IPS-18a (cell line): ENCODE measurements around the gene IDH3A.

Source experiments
- H3K27ac ChIP-seq: one replicate; pipeline ENCODE4 v1.5.1; 2013; ENCODE audit warnings: low read length
- H3K27me3 ChIP-seq: one replicate; pipeline ENCODE4 v1.6.1; 2013; ENCODE audit warnings: mild to moderate bottlenecking, low read length; ENCODE audit not compliant: control insufficient read depth, insufficient read depth
- H3K36me3 ChIP-seq: one replicate; pipeline ENCODE4 v1.6.1; 2013; ENCODE audit warnings: low read depth, low read length; ENCODE audit not compliant: control insufficient read depth
- H3K4me1 ChIP-seq: one replicate; pipeline ENCODE4 v1.6.1; 2013; ENCODE audit warnings: low read depth, low read length; ENCODE audit not compliant: control insufficient read depth
- H3K4me3 ChIP-seq: one replicate; pipeline ENCODE4 v1.5.1; 2013; ENCODE audit warnings: low read length
- H3K9ac ChIP-seq: one replicate; pipeline ENCODE4 v1.6.1; 2013; ENCODE audit warnings: mild to moderate bottlenecking, low read length, moderate library complexity
- H3K9me3 ChIP-seq: one replicate; pipeline ENCODE4 v1.6.1; 2013; ENCODE audit warnings: low read depth, low read length; ENCODE audit not compliant: control insufficient read depth

Gene IDH3A

DNA sequence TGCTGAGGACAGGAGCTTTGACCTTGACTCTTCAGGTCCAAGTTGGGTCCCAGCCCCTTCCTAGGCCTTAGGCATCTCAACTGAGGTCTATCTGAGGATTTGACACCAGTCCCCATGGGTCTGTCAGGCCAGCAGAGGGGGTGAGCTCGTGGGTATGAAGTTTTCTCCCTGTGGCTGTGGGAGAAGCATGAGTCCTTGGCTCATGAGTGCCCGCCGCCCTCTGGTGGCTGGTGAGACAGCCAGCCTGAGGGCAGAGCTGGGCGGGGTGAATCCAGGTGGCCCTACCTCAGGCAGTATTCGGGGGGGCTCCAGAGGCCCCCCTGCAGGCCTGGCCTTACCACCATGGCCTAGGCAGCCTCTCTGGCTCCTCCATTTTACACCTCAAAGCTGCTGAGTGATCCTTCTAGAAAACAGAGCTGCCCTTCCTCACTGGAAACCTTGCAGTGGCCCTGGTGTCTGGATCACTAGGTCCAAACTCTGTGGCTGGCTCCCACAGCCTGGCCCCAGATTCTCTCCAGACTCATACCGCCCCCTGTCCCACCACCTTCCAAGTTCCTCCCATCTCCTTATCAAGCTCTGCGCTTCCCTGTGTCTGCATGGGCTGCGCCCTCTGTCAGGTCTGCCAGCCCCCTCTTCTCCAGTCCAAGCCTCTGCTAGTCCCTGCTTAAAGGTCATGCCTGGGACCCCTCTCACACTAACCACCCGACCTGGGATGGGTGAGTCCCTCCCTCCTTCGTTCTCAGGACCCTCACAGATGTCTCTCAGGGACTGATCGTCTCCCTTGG is 40.7 kb upstream of the IDH3A start:
- Histone ChIP-seq H3K27ac (no peak overlapping the region), H3K9ac (no peak overlapping the region), H3K27me3 (no peaks in the 10 kb centered on the region), H3K4me1 (no peaks in the 10 kb centered on the region), H3K36me3 (no peaks in the 10 kb centered on the region), H3K4me3 (no peak overlapping the region), H3K9me3 (no peaks in the 10 kb centered on the region)

DNA sequence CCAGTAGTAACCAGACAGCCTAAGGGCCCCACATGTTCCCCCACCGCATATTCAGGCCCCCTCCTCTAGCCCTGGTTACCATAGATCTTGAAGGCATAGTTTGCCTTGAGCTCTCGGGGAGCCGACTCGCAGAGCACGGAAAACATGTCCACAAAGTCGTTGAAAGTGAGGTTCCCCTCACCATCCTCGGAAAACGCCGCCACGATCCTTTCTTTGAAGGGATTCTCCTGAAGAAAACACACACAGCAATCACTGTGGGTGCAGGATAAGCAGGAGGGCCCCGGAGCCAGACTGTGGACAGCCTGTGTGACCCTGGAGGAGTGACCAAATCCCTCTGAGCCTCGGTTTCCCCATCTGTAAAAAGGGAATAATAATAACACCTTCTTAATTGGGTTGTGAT is 40.0 kb upstream of the IDH3A start:
- no peaks in the 10 kb centered on the region for H3K27me3 ChIP-seq
- H3K4me3 ChIP-seq = no peak overlapping the region
- no peak overlapping the region for H3K27ac ChIP-seq
- no peaks in the 10 kb centered on the region for H3K36me3 ChIP-seq
- H3K4me1 ChIP-seq = peaks cover 4% of the 10 kb centered on the region
- no peaks in the 10 kb centered on the region for H3K9me3 ChIP-seq
- no peak overlapping the region for H3K9ac ChIP-seq

- no peaks in the 10 kb centered on the region for H3K9me3 ChIP-seq
- H3K9ac ChIP-seq = no peak overlapping the region
- peaks cover 4% of the 10 kb centered on the region for H3K4me1 ChIP-seq
- H3K27me3 ChIP-seq = no peaks in the 10 kb centered on the region
- no peak overlapping the region for H3K4me3 ChIP-seq
- H3K27ac ChIP-seq = no peak overlapping the region
- no peaks in the 10 kb centered on the region for H3K36me3 ChIP-seq
Observed at GRCh38 chr15:78110096-78110495, 39.1 kb upstream of the IDH3A start.

- no peak overlapping the region for H3K9ac ChIP-seq
- no peaks in the 10 kb centered on the region for H3K27me3 ChIP-seq
Observed at GRCh38 chr15:78110916-78111475, 38.2 kb upstream of the IDH3A start.

GRCh38 chr15:78111788-78112187 is 37.4 kb upstream of the IDH3A start:
- no peak overlapping the region for H3K27ac ChIP-seq
- H3K36me3 ChIP-seq = no peaks in the 10 kb centered on the region
- no peaks in the 10 kb centered on the region for H3K27me3 ChIP-seq
- H3K4me3 ChIP-seq = no peak overlapping the region
- H3K4me1 ChIP-seq = peaks cover 4% of the 10 kb centered on the region
- no peaks in the 10 kb centered on the region for H3K9me3 ChIP-seq
- no peak overlapping the region for H3K9ac ChIP-seq

More at GRCh38 chr15:78110916-78111475, 38.2 kb upstream of the IDH3A start:
- H3K9me3 ChIP-seq = no peaks in the 10 kb centered on the region
- H3K27ac ChIP-seq = no peak overlapping the region
- no peak overlapping the region for H3K4me3 ChIP-seq
- peaks cover 4% of the 10 kb centered on the region for H3K4me1 ChIP-seq
- H3K36me3 ChIP-seq = no peaks in the 10 kb centered on the region

GRCh38 chr15:78112551-78112950 is 36.6 kb upstream of the IDH3A start:
- no peaks in the 10 kb centered on the region for H3K36me3 ChIP-seq
- no peaks in the 10 kb centered on the region for H3K9me3 ChIP-seq
- H3K4me1 ChIP-seq = peaks cover 4% of the 10 kb centered on the region
- no peak overlapping the region for H3K9ac ChIP-seq
- H3K27ac ChIP-seq = no peak overlapping the region
- no peaks in the 10 kb centered on the region for H3K27me3 ChIP-seq
- H3K4me3 ChIP-seq = no peak overlapping the region

GRCh38 chr15:78120523-78120922 is 28.6 kb upstream of the IDH3A start:
- Histone ChIP-seq H3K9me3 (no peaks in the 10 kb centered on the region), H3K9ac (no peak overlapping the region), H3K27ac (no peak overlapping the region), H3K36me3 (no peaks in the 10 kb centered on the region), H3K4me1 (peaks cover 13% of the 10 kb centered on the region), H3K27me3 (no peaks in the 10 kb centered on the region), H3K4me3 (no peak overlapping the region)

DNA sequence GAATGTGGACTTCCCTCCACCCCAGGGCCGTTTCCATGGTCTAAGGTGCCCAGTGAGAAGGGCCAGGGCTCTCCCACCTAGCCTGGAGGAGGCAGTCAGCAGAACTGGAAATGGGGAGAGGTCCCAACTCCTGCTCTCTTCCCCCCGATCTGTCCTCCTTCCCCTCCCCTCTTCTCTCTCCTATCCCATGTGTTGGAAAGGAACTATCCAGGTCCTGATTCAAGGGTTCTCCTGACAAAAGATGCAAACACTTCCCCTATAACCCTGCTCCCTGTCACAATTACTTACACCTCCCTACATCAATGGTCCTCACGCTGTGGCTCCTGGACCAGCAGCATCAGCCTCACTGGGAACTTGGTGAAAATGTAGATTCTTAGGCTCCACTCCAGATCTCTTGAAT is 23.9 kb upstream of the IDH3A start:
- Histone ChIP-seq H3K27me3 (no peaks in the 10 kb centered on the region), H3K4me1 (peaks cover 9% of the 10 kb centered on the region), H3K9me3 (no peaks in the 10 kb centered on the region), H3K9ac (no peak overlapping the region), H3K36me3 (no peaks in the 10 kb centered on the region), H3K27ac (no peak overlapping the region), H3K4me3 (no peak overlapping the region)

DNA sequence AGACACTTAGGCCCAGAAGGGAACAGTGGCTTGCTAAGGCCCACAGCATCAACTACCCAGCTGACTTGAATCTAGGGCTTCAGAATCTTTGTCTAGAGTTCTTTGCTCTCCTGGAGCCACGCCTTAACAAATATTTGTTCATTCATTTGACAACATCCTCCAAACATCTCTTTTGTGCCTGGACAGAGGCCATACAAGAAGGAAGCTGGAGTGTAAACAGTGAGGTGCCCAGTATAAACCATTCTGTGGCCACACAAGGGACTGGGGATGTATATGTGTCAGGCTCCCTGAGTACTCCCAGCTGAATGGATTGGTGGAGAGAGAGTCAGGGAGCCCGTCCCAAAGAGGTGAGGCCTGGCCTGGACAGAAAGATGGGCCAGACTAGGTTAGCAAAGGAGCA is 21.3 kb upstream of the IDH3A start:
- no peaks in the 10 kb centered on the region for H3K4me1 ChIP-seq
- no peak overlapping the region for H3K4me3 ChIP-seq
- no peak overlapping the region for H3K9ac ChIP-seq
- no peak overlapping the region for H3K27ac ChIP-seq
- H3K36me3 ChIP-seq = no peaks in the 10 kb centered on the region
- H3K27me3 ChIP-seq = no peaks in the 10 kb centered on the region
- H3K9me3 ChIP-seq = no peaks in the 10 kb centered on the region

DNA sequence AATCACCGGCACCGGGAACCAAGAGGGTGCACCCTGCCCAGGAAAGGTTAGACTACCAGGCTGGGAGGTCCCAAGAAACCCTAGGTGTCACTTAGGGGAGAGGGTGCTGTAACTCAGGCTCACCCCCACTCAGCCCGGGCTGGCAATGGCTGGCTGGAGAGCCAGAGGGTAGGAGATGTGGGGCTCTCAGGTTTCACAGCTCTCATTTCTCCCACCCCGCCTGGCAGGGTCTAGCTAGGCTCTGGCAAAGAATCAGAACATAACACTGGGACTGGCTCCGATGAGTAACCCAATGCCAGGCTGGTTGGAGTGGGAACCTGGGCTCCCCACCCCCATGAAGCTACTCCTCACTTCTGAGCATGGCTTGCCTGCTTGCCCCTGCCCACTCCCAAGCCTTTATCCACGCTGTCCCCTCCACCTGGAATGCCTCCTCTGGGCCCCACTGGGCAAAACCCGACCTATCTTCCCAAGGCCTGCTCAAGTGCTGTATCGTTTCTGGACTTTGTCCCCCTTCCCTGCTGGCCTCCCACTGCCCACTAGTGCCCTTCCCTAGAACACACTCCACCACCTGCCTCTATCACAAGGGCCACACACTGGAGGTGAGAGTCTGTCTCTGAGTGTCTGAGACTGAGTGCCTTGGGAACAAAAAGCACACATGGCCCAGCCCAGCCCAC is 19.9 kb upstream of the IDH3A start:
- H3K9me3 ChIP-seq = no peaks in the 10 kb centered on the region
- H3K4me3 ChIP-seq = no peak overlapping the region
- H3K27me3 ChIP-seq = no peaks in the 10 kb centered on the region
- no peak overlapping the region for H3K27ac ChIP-seq
- H3K4me1 ChIP-seq = no peaks in the 10 kb centered on the region
- H3K9ac ChIP-seq = no peak overlapping the region
- no peaks in the 10 kb centered on the region for H3K36me3 ChIP-seq

DNA sequence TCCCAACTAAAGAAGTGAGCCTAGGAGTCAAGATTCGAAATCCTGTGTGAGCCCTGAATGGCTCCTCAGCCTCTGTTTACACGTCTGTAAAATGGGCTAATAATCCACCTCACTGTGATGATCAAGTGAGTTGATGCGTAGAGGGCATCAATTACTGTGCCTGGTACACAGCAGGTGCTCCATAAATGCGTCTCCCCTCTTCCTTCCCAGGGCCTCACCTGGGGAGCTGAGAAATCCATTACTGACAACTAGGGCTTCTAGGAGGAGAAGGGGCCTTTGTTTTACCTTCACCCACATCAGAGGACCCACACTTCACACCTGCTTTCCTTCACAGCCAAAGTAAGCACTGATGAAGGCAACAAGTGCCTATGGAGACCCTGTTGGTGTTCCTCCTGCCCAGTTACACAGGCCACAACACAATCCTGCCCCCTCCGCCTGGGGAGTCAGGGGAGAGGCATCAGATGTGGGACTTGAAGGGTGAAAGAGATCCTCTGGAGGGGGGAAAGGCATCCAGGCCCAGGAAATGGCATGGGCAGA is 19.3 kb upstream of the IDH3A start:
- H3K27ac ChIP-seq = no peak overlapping the region

More for the DNA sequence above, 19.3 kb upstream of the IDH3A start:
- no peaks in the 10 kb centered on the region for H3K27me3 ChIP-seq
- no peak overlapping the region for H3K9ac ChIP-seq
- no peaks in the 10 kb centered on the region for H3K4me1 ChIP-seq
- H3K9me3 ChIP-seq = no peaks in the 10 kb centered on the region
- H3K4me3 ChIP-seq = no peak overlapping the region
- no peaks in the 10 kb centered on the region for H3K36me3 ChIP-seq
